PC-3 (cell line): ENCODE data around the gene PIK3R2. TPM values are rescaled to one million over a fixed set of nuclear protein-coding genes. Genes with fewer than 3 reads are reported as not detected.

Source experiments
- ATAC-seq: fragments of 200-7000 bp; cut with Tn5 transposase; 2 replicates; pipeline ENCODE4 v1.9.1; 2020; ENCODE audit warnings: mild to moderate bottlenecking, moderate library complexity
- BruUV-seq: library from RNA; stranded (reverse); fragments of 400-500 nt; replicated peaks from 2 replicates; lab custom pipeline; 2021; lab: Mats Ljungman, UMichigan
- CTCF ChIA-PET: fragments of 300-600 bp; sonication (Branson Sonifier 250); formaldehyde crosslinking; loops from one replicate; lab custom pipeline; 2022; ENCODE audit warnings: antibody characterized with exemption; lab: Charles Lee
- POLR2A ChIA-PET: fragments of 300-600 bp; sonication (Branson Sonifier 250); formaldehyde crosslinking; loops from one replicate; lab custom pipeline; 2022; ENCODE audit warnings: antibody characterized with exemption; ENCODE audit not compliant: unreplicated experiment; lab: Charles Lee
- DNase-seq: peaks from one replicate; pipeline ENCODE4 v3.0.0-alpha.2; 2015
- H2AFZ ChIP-seq: fragments of 300-600 bp; sonication (generic); 2 replicates; pipeline ENCODE4 v1.6.0; 2016; ENCODE audit warnings: antibody characterized with exemption, low read length
- H3F3A ChIP-seq: fragments of 300-600 bp; sonication (generic); one replicate; pipeline ENCODE4 v1.6.0; 2017; ENCODE audit warnings: antibody characterized with exemption, low read length, control low read depth, mild to moderate bottlenecking; ENCODE audit not compliant: unreplicated experiment
- H3K27ac ChIP-seq: fragments of 300-600 bp; sonication (generic); 2 replicates; pipeline ENCODE4 v1.5.1; 2016; ENCODE audit warnings: mild to moderate bottlenecking, low read length
- H3K27me3 ChIP-seq: fragments of 300-600 bp; sonication (generic); 2 replicates; pipeline ENCODE4 v1.6.1; 2016; ENCODE audit warnings: low read length, mixed read lengths
- H3K36me3 ChIP-seq: fragments of 300-600 bp; sonication (generic); 2 replicates; pipeline ENCODE4 v1.6.1; 2016; ENCODE audit warnings: low read depth, mixed run types, low read length, mixed read lengths
- H3K4me1 ChIP-seq: fragments of 300-600 bp; sonication (generic); 2 replicates; pipeline ENCODE4 v1.5.1; 2016; ENCODE audit warnings: low read length; ENCODE audit not compliant: insufficient read depth
- H3K4me2 ChIP-seq: fragments of 300-600 bp; sonication (generic); 2 replicates; pipeline ENCODE4 v1.6.0; 2016; ENCODE audit warnings: low read length
- H3K4me3 ChIP-seq: fragments of 300-600 bp; sonication (generic); 2 replicates; pipeline ENCODE4 v1.5.1; 2016; ENCODE audit warnings: mild to moderate bottlenecking, low read length, mixed read lengths
- H3K79me2 ChIP-seq: fragments of 300-600 bp; sonication (generic); 2 replicates; pipeline ENCODE4 v1.6.1; 2017; ENCODE audit warnings: low read length, mixed read lengths
- H3K9ac ChIP-seq: fragments of 300-600 bp; sonication (generic); 2 replicates; pipeline ENCODE4 v1.6.0; 2016; ENCODE audit warnings: mild to moderate bottlenecking, low read length
- H3K9me2 ChIP-seq: fragments of 300-600 bp; sonication (generic); replicated peaks from 2 replicates; pipeline ENCODE4 v1.6.1; 2016; ENCODE audit warnings: mixed run types, low read length, mixed read lengths
- H3K9me3 ChIP-seq: fragments of 300-600 bp; sonication (generic); 2 replicates; pipeline ENCODE4 v1.6.1; 2016; ENCODE audit warnings: low read length, mixed read lengths
- H4K20me1 ChIP-seq: fragments of 300-600 bp; sonication (generic); 2 replicates; pipeline ENCODE4 v1.6.1; 2016; ENCODE audit warnings: low read length, mixed read lengths
- EZH2 ChIP-seq: fragments of 300-600 bp; sonication (generic); IDR thresholded peaks from one replicate; pipeline ENCODE4 v1.6.1; 2017; ENCODE audit warnings: antibody characterized with exemption, mild to moderate bottlenecking, low read length; ENCODE audit not compliant: unreplicated experiment
- EZH2phosphoT487 ChIP-seq: fragments of 300-600 bp; sonication (generic); IDR thresholded peaks from 2 replicates; pipeline ENCODE4 v1.6.1; 2018; ENCODE audit warnings: mild to moderate bottlenecking, antibody characterized with exemption, low read length, borderline replicate concordance
- intact Hi-C: fragments of 100-400 bp; cut with micrococcal nuclease; formaldehyde crosslinking; loops from 2 replicates; pipeline ENCODE4 v1.9.0; 2023
- total RNA-seq: library from RNA; depleted of rRNA; stranded (reverse); fragments of >200 nt; gene quantifications from 2 replicates; pipeline ENCODE4 v1.2.3, GENCODE V29; 2014
- TF ChIP-seq, protein P1 (sequence below): fragments of 300-600 bp; sonication (generic); conservative IDR thresholded peaks from 2 replicates; pipeline ENCODE4 v1.5.1; 2017; ENCODE audit warnings: antibody characterized with exemption, low read depth, mild to moderate bottlenecking, low read length

The PIK3R2 gene
- total RNA-seq, 1 experiment from 2014 or later = 15.8 TPM

DNA sequence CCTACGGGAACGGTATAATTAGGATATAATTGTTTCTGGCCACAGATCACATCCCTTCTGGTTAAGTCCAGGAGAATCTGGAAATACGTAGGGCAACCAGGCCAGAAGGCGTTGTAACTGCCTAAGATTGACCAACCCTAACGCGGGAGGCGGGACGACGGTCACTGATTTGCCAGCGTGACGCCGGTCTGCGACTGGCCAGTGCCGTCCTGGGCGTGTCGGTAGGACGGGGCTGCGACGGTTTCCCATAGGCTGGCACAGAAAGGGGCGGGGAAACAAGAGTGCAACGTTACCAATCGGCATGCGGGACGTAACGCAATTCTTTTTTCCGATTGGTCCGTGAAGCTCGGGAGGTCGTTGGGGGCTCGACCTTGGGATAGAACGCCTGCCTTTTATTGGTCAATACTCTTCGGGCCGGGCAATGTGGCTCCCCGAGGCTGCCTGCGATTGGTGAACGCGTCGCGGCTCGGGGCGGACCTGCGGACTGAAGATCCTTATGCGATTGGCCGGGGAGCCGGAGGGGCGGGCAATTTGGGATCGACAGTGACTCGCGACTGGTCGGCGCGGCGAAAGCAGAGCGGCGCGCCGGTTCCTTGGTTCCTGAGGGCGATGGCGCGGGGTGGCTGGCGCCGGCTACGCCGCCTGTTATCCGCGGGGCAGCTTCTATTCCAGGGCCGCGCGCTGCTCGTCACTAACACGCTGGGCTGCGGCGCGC is 39.9 kb downstream of the PIK3R2 start, which contains the start of gene MPV17L2:
Gene MPV17L2 (plus strand): TSS at position 546 of the 715 bp plus-strand sequence. CDS start 64 bp downstream, at position 610.
- Histone ChIP-seq H3K27me3 (no peaks in the 10 kb centered on the region), H3K9me2 (no peaks in the 10 kb centered on the region), H4K20me1 (no peaks in the 10 kb centered on the region), H3F3A (no peaks in the 10 kb centered on the region), H3K4me2 (peak within 1 kb of the TSS; percentile 92), H2AFZ (peak within 1 kb of the TSS; percentile 89), H3K36me3 (no peaks in the 10 kb centered on the region), H3K79me2 (peaks cover 7% of the 10 kb centered on the region), H3K9ac (peak within 1 kb of the TSS; percentile 83), H3K4me3 (peak within 1 kb of the TSS; percentile 85), H3K4me1 (peaks cover 13% of the 10 kb centered on the region), H3K27ac (peak within 1 kb of the TSS; percentile 26), H3K9me3 (no peaks in the 10 kb centered on the region)
- peak; percentile 90 for ATAC-seq
- ChIA-PET CTCF (interaction anchor here (0.5 to 2.2 kb wide), 7 partner anchors 16 to 89 kb away, joined by 3 to 9 read pairs (median 4); partner anchors contain the start of gene JUND), POLR2A (interaction anchor here (0.6 to 0.7 kb wide), 2 partner anchors 89 to 330 kb away, joined by 3 read pairs; no protein-coding TSS in a partner anchor)
- intact Hi-C loops = loop anchor here (1.0 kb wide), 1 partner anchor 11 kb away; the partner anchor contains the start of gene RAB3A
- TF ChIP-seq EZH2 (no peak), EZH2phosphoT487 (no peak)
- TF ChIP-seq, protein P1, sequence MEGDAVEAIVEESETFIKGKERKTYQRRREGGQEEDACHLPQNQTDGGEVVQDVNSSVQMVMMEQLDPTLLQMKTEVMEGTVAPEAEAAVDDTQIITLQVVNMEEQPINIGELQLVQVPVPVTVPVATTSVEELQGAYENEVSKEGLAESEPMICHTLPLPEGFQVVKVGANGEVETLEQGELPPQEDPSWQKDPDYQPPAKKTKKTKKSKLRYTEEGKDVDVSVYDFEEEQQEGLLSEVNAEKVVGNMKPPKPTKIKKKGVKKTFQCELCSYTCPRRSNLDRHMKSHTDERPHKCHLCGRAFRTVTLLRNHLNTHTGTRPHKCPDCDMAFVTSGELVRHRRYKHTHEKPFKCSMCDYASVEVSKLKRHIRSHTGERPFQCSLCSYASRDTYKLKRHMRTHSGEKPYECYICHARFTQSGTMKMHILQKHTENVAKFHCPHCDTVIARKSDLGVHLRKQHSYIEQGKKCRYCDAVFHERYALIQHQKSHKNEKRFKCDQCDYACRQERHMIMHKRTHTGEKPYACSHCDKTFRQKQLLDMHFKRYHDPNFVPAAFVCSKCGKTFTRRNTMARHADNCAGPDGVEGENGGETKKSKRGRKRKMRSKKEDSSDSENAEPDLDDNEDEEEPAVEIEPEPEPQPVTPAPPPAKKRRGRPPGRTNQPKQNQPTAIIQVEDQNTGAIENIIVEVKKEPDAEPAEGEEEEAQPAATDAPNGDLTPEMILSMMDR = no peak
- no TSS peak for BruUV-seq
- peak; percentile 99 for DNase-seq

DNA sequence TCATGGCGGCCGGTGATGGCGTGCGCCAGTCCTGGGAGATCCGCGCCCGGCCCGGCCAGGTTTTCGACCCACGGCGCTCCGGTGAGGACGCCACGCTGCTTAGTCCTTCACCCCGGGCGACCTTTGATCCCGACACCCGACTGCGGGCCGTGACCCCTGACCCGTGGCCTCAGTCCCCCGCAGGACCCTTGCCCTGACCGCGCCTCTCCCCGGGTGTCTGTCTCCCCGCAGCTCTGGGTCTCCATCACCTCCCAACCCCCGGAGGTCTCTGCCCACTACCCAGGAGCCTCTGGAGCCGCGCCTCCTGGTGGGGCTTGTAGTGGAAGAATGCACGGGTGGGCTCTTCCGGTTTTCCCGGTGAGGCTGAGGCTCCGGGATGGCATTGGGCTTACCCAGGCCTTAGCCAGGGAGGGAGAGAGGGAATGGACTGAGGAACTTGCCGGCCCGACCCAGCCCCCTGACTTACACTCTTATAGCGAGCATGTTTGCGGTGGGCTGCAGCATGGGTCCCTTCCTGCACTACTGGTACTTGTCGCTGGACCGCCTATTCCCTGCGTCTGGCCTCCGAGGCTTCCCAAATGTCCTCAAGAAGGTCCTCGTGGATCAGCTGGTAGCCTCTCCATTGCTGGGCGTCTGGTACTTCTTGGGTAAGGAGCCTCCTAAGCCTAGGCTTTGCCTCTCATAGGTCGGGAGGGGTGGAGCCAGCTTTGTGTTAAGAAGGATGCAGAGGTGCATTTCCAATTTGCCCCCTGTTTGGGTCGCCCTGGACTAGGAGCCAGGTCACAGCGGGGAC is 40.6 kb downstream of the PIK3R2 start:
- CTCF ChIA-PET = interaction anchor here (0.5 to 2.2 kb wide), 5 partner anchors 15 to 80 kb away, joined by 3 to 9 read pairs (median 4); no protein-coding TSS in a partner anchor
- ATAC-seq (no peak), DNase-seq (peak; percentile 24)
- Histone ChIP-seq H3K36me3 (no peaks in the 10 kb centered on the region), H3K4me1 (peaks cover 13% of the 10 kb centered on the region), H2AFZ (peak overlapping the region; percentile 89), H3K4me3 (peak overlapping the region; percentile 85), H3K27me3 (no peaks in the 10 kb centered on the region), H3K9me2 (no peaks in the 10 kb centered on the region), H3F3A (no peaks in the 10 kb centered on the region), H3K27ac (no peak overlapping the region), H3K9me3 (no peaks in the 10 kb centered on the region), H3K4me2 (peak overlapping the region; percentile 92), H4K20me1 (no peaks in the 10 kb centered on the region), H3K79me2 (peaks cover 7% of the 10 kb centered on the region), H3K9ac (peak overlapping the region; percentile 83)
- POLR2A ChIA-PET = interaction anchor here (0.6 to 0.7 kb wide), 3 partner anchors 40 to 329 kb away, joined by 3 to 4 read pairs (median 3); no protein-coding TSS in a partner anchor
- intact Hi-C loops = no loop called here
- TSS peak; percentile 56 for BruUV-seq
- TF ChIP-seq EZH2 (no peak), EZH2phosphoT487 (no peak)
- TF ChIP-seq, protein P1 = no peak
